Jurkat, Clone E6-1 (cell line): ENCODE measurements around the gene PXYLP1.
"Not testable (repeated sequence)": the region's sequence is repeated elsewhere in the genome, so short reads cannot be mapped to it uniquely, and the experiment has no call there.

Source experiments
- DNase-seq: peaks from one replicate; pipeline ENCODE4 v3.0.0-alpha.2; 2011; ENCODE audit warnings: low read depth, low spot score
- H3K4me3 ChIP-seq: 2 replicates; pipeline ENCODE4 v1.5.1; 2011; ENCODE audit warnings: mild to moderate bottlenecking, low read length, control low read depth, moderate library complexity

PXYLP1 gene

GRCh38 chr3:141280690-141281089, 49.1 kb downstream of the PXYLP1 start:
- no peak for DNase-seq
- no peak overlapping the region for H3K4me3 ChIP-seq

GRCh38 chr3:141285570-141285969, 53.9 kb downstream of the PXYLP1 start:
- DNase-seq, result no peak

GRCh38 chr3:141286856-141287255, 55.2 kb downstream of the PXYLP1 start:
- DNase-seq, result no peak
- H3K4me3 ChIP-seq, result no peak overlapping the region

More at GRCh38 chr3:141285570-141285969, 53.9 kb downstream of the PXYLP1 start:
- no peak overlapping the region for H3K4me3 ChIP-seq

GRCh38 chr3:141287326-141287725, 55.7 kb downstream of the PXYLP1 start:
- H3K4me3 ChIP-seq, result no peak overlapping the region
- DNase-seq, result no peak

GRCh38 chr3:141288336-141288990, 56.8 kb downstream of the PXYLP1 start:
- no peak overlapping the region for H3K4me3 ChIP-seq
- DNase-seq, result no peak

GRCh38 chr3:141289228-141289772, 57.7 kb downstream of the PXYLP1 start:
- DNase-seq, result no peak
- no peak overlapping the region for H3K4me3 ChIP-seq

- H3K4me3 ChIP-seq, result no peak overlapping the region
- no peak for DNase-seq
Observed at GRCh38 chr3:141291559-141292355, 60.1 kb downstream of the PXYLP1 start.

- DNase-seq, result no peak
- H3K4me3 ChIP-seq, result no peak overlapping the region
Observed at GRCh38 chr3:141292356-141293058, 60.9 kb downstream of the PXYLP1 start.

- DNase-seq, result no peak
- H3K4me3 ChIP-seq, result no peak overlapping the region
Observed at GRCh38 chr3:141294301-141294700, 62.7 kb downstream of the PXYLP1 start.

GRCh38 chr3:141294848-141295247, 63.2 kb downstream of the PXYLP1 start:
- no peak for DNase-seq
- H3K4me3 ChIP-seq, result no peak overlapping the region

- H3K4me3 ChIP-seq, result not testable (repeated sequence)
Observed at GRCh38 chr3:141300426-141300825, 68.8 kb downstream of the PXYLP1 start.

GRCh38 chr3:141302364-141303141, 70.9 kb downstream of the PXYLP1 start:
- no peak overlapping the region for H3K4me3 ChIP-seq
- peak; percentile 52 for DNase-seq

More at GRCh38 chr3:141300426-141300825, 68.8 kb downstream of the PXYLP1 start:
- DNase-seq, result not testable (repeated sequence)

GRCh38 chr3:141303481-141304223, 72.0 kb downstream of the PXYLP1 start:
- DNase-seq, result peak; percentile 86
- no peak overlapping the region for H3K4me3 ChIP-seq

- H3K4me3 ChIP-seq, result no peak overlapping the region
- no peak for DNase-seq
Observed at GRCh38 chr3:141305436-141305835, 73.8 kb downstream of the PXYLP1 start.

GRCh38 chr3:141306276-141306675, 74.7 kb downstream of the PXYLP1 start:
- no peak overlapping the region for H3K4me3 ChIP-seq
- no peak for DNase-seq

- peak; percentile 80 for DNase-seq
- no peak overlapping the region for H3K4me3 ChIP-seq
Observed at GRCh38 chr3:141306922-141307321, 75.3 kb downstream of the PXYLP1 start.

- no peak overlapping the region for H3K4me3 ChIP-seq
- no peak for DNase-seq
Observed at GRCh38 chr3:141307351-141308059, 75.9 kb downstream of the PXYLP1 start.
